GM18499 (cell line): ENCODE measurements around the gene MPG.
A peak's percentile ranks its signal among the peaks of the same experiment; 100 is the strongest.

Source experiments
- ATAC-seq: cut with Tn5 transposase; IDR thresholded peaks from one replicate; pipeline ENCODE4 v1.9.1; 2021; ENCODE audit warnings: moderate number of reproducible peaks; ENCODE audit not compliant: insufficient read depth, unreplicated experiment

The MPG gene

GRCh38 chr16:47234-47633 is 30.8 kb upstream of the MPG start:
- ATAC-seq, result no peak

- no peak for ATAC-seq
These were observed 27.0 kb upstream of the MPG start for GRCh38 chr16:50769-51591.

GRCh38 chr16:53346-54236 is 24.4 kb upstream of the MPG start, which contains the start of the genes POLR3K and SNRNP25:
Gene POLR3K, minus strand, starts transcription at chr16:53608. Its CDS starts 22 bp downstream, at chr16:53586.
Gene SNRNP25, plus strand, starts transcription at chr16:53828. Its CDS starts 189 bp downstream, at chr16:54017.
- ATAC-seq, result peak; percentile 87

DNA sequence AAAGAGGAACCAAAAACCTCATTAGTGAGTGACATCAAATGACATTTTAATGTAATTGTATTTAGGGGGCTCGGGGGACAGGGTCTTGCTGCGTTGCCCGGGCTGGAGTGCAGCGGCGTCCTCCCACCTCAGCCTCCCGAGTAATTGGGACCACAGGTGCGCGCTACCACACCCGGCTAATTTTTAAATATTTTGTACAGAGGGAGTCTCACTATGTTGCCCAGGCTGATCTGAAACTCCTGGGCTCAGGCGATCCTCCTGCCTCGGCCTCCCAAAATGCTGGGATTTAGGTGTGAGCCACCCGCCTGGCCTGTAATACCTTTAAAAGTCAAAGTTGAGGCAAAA is 23.8 kb upstream of the MPG start:
- no peak for ATAC-seq

DNA sequence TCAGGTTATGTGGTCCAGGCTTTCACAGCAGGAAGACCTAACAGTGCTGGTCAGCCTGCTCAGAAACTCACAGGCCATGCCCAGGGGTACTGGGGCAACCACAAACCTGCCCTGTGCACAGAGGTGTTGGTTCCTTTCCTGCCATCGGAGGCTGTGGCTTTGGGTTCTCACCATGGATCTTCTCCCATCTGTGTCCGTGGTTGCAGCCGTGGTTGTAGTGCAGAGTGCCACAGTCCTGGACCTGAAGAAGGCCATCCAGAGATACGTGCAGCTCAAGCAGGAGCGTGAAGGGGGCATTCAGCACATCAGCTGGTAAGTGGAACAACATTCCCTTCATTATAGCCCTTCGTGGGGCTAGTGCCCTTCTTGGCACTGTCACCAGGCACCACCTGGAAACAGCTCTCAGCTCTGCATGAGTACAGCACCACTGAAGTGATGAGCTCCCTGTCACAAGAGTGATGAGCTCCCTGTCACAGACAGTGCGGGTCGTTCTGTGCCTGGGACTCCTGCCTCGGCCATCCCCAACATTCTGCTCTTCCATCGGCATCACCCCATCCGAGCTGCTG is 22.4 kb upstream of the MPG start:
- no peak for ATAC-seq

- ATAC-seq, result no peak
These were observed 21.6 kb upstream of the MPG start for GRCh38 chr16:56231-56927.

DNA sequence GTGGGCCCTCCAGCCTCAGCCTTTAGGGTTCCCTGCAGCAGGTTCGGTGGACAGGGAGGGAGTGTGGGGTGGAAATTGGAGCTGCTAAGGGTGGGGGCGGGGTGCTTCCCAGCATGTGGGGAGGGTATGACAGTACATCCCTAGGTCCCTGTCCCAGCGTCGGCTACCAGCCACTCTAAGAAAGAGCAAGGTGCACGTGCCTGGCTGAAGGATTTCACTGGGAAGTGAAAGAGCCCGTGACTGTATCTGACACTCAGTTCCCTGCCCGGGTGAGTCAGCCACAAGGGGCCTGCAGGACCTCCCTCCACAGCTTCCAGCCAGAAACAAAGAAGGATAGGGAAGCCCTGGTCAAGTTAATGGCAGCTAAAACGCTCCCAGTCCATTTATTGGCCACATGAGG is 20.3 kb upstream of the MPG start:
- no peak for ATAC-seq

GRCh38 chr16:58491-59439 is 19.3 kb upstream of the MPG start:
- ATAC-seq, result no peak

GRCh38 chr16:59440-60059 is 18.5 kb upstream of the MPG start:
- ATAC-seq, result no peak

DNA sequence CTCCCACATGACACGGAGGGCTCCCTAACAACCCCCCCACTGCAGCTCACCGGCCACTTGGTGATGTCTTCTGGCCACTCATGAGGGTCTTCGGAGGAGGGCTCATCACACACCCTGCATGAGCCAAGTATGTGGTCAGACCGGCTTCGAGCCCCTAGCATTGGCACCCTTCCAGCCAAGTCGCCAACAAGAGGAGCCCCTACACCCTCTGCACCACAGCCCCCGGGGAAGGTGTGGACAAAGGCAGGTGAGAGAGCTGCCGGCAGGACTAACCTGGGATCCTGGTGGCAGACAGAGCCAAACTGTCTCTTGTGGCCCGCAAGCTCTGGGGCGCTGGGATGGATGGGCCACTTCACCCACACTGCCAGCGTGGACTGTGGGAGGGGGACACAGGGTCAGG is 17.9 kb upstream of the MPG start:
- ATAC-seq, result no peak

GRCh38 chr16:60929-61878 is 16.8 kb upstream of the MPG start:
- ATAC-seq, result no peak

GRCh38 chr16:61879-62281 is 16.1 kb upstream of the MPG start:
- no peak for ATAC-seq

DNA sequence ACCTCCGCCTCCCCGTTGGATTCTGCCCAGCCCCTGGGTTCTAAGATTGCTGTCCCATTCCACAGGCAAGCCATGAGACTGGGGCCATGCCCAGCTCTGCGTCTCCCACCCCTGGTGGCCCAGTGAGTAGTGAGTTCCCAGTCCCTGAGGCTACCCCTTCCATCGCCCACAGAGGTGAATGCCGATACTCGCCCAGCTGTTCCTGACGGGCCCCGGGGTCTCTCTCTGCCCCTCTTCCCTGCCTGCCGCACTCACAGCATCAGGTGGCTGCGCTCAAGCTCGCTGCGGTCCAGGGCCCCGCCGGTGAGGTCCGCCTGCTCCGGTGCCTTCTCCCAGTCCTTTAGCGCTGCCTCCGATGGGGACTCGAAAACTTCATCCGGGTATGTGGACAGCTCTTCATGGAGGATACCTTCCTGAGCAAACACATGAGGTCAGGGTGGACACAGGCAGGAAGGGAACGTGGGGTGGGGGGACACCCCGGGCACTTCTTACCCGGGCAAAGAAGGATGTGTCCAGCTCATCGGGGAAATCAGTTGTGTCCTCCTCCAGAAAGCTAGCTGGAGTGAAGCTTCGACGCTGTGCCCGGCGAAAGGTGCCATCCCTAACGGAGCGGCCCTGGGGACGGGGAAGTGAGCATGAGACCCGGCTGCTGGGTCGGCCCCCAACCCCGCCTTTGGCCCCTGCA is 15.6 kb upstream of the MPG start:
- ATAC-seq, result no peak

GRCh38 chr16:62968-63391 is 15.0 kb upstream of the MPG start:
- no peak for ATAC-seq

- no peak for ATAC-seq
These were observed 14.6 kb upstream of the MPG start for GRCh38 chr16:63466-63865.

DNA sequence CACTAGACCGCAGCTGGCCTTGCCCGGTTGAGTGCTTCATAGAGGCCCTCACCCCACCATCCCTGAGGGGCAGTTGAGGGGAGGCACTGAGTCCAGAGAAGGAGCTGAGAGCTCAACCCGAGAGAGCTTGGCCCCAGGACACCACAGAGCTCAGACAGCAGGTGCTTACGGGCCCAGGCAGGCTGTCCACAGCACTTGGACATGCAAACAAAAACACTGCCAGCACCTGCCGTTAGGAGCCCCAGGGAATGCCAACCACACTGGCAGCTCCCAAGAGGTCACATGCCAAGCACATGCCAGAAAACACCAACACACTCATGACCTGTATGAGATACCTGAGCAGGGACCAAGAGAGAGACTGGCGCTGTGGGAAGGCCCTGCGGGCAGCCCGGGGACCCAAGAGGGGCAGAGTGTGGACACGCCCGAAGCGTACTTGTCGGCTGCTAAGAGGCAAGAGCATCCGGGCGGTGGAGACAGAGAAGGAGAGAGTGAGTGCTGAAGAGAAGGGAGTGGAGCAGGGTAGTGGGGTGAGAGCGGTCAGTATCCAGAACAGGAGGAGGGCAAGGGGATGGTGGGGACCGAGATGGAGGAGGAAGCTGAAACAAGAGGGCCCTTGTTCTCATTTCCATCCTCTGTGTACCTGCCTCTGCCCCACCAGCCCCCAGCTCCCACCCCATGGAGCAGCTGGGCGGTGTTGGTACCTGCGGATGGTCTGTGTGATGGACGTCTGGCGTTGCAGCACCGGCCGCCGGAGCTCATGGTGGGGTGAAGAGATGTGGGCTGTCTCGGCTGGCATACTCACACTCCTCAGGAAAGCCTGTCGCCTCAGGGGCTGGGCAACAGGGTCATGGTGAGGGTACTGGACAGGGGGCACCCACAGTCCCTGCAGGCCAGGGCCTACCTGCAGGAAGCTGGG is 13.8 kb upstream of the MPG start:
- ATAC-seq, result no peak
